ENCODE data around the gene PFN1.

GRCh38 chr17:4936436-4936835 lies 11.9 kb downstream of the PFN1 start:
- TF ChIP-seq CTCF (conservative IDR thresholded peaks at IDR 0.05; ENCODE audit: low read depth, low read length) (no peak), EZH2 (IDR thresholded peaks at IDR 0.05; ENCODE audit: borderline replicate concordance, low read depth, low read length, poor library complexity, severe bottlenecking) (no peak)

Measured in A673 (cell line).